Activated naive CD4-positive, alpha-beta T cell treated with anti-CD3 and anti-CD28 coated beads, Interleukin-2, amount 50 U/mL, for 16 hours (primary cell): ENCODE data around the gene METTL22.

ENCODE experiments used
- DNase-seq: peaks from one replicate; pipeline ENCODE4 v3.0.0-alpha.2; 2020

Gene METTL22, protein sequence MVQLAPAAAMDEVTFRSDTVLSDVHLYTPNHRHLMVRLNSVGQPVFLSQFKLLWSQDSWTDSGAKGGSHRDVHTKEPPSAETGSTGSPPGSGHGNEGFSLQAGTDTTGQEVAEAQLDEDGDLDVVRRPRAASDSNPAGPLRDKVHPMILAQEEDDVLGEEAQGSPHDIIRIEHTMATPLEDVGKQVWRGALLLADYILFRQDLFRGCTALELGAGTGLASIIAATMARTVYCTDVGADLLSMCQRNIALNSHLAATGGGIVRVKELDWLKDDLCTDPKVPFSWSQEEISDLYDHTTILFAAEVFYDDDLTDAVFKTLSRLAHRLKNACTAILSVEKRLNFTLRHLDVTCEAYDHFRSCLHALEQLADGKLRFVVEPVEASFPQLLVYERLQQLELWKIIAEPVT

DNA sequence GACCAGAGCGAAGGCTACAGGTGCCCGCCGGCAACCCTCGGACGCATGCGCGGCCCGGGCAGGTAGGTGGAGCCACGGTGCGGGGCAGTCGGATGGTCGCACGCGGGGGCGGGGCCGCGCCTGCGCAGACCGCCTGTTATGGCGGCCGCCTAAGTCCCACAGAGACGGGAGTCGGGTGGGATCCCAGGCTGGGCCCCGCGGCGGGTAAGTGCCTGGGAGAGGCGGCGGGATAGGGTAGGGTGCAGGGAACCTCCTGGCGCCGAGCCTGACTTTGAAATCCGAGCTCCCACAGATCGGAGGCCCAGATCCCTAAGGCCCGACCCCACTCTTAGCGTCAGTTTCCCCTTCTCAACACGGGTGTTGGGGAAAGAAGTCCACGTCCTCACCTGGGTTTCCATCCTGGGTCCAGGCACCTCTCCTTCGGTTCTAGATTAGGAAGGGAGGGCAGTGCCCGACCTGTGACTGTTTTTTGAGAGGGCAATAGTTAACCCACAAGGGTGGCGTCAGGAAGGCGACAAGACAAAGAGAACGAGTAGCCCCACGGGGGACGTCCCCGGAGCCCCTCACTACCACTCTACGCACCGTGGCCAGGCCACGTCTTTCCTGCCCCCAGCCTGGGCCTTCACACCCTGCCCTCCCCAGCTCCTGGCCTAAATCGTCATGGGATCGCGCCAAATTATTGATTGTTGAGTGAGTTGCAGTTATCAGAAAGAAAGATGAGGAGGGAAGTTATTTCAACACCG is at the start of gene METTL22:
TSS of gene METTL22 (plus strand) at position 127 of the 743 bp plus-strand sequence. CDS start 3,968 bp downstream, outside the sequence.
- peak; percentile 94 for DNase-seq

GRCh38 chr16:8572063-8572918 is 49.2 kb upstream of the METTL22 start:
- DNase-seq: no peak

GRCh38 chr16:8572919-8573724 is 48.4 kb upstream of the METTL22 start:
- no peak for DNase-seq

DNA sequence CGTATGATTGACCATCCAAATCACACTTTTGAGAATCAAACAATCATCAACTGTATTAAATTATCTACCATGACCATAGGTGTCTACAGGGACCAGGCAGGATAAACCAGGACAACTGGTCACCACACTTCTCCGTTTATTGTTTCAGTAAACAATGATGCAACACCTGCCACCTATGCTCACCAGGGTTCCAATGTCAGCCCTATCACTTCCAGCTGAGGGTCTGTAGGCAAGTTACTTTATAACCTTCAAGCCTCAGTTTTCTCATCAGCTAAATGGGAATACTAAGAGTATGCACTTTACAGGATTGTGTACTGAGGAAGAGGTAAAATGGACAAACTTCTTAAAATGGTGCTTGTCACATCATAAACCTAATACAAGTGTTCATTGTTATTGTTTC is 46.1 kb upstream of the METTL22 start:
- DNase-seq: no peak

- DNase-seq: no peak
Measured at GRCh38 chr16:8576141-8577004, 45.1 kb upstream of the METTL22 start.

DNA sequence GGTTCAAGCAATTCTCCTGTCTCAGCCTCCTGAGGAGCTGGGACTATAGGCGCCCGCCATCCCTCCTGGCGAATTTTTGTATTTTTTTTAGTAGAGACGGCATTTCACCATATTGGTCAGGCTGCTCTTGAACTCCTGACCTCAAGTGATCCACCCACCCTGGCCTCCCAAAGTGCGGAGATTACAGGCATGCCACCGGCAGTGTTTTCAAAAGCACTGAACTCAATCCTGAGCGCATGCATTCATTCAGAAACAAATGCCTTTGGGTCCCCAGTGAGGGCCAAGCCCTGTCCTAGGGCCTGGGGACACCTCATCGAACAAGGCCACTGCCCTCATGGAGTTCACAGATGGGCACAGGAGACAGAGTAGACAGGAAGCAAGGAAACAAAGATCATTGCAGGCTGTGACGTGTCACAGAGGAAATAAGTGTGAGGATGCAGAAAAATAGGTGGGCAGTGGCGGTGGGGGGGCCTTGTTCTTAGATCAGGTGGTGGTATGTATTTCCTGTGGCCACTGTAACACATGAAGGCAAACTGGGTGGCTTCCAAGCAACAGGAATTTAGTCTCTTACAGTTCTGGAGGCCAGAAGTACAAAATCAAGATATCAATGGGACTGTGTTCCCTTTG is 43.7 kb upstream of the METTL22 start:
- DNase-seq: no peak

DNA sequence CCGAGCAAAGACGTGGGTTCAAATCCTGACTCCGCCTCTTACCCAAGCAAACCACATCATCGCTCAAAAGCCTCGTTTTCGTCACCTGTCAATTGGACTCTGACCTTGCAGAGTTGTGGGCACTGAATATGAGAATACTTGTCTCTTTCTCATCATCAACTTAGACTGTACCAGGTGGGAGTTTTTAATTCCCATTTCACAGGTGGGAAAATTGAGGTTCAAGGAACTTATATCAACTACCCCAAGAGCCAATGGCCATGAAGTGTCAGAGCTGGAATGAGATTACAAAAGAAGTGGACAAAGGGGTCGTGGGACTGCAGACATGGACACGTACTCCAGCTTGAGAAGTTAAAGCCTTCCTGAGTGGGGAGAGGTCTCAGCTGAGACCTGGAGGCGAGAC is 41.9 kb upstream of the METTL22 start:
- DNase-seq: no peak

DNA sequence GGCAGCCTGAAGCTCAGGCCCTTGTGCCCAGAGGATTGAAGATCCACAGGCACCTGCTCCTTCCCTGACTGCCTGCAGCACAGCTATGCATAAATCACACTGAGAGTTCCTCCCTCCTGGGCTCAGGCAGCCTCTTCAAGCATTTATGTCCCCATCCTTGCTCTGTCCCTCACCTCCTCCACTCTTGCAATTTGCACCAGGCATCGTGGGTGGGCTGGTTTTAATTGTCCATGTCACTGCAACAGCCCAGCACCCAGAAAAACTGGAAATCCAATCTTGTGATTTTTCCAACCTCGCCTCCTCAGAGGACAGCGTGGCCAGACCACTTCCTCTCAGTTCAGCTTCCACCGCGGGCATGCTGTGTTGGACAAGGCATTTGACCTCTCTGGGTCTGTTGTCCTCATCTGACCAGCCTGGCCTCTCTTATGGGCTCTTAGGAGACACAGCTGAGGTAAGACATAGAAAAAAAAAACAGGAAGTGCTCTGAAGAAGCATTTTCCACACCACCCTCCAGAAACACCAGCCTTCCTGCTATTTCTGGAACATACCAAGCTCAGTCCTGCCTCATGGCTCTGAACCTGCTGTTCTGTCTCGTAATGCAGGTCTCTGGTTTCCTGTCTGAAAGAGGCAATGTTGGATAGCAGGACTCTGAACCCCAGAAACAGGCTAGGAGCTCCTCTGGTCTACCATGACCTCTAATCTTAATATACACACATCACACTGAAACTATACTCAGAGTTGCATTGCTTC is 39.5 kb upstream of the METTL22 start:
- DNase-seq: no peak

- no peak for DNase-seq
Measured at GRCh38 chr16:8583199-8583598, 38.3 kb upstream of the METTL22 start.

- no peak for DNase-seq
Measured at GRCh38 chr16:8583732-8584131, 37.8 kb upstream of the METTL22 start.

DNA sequence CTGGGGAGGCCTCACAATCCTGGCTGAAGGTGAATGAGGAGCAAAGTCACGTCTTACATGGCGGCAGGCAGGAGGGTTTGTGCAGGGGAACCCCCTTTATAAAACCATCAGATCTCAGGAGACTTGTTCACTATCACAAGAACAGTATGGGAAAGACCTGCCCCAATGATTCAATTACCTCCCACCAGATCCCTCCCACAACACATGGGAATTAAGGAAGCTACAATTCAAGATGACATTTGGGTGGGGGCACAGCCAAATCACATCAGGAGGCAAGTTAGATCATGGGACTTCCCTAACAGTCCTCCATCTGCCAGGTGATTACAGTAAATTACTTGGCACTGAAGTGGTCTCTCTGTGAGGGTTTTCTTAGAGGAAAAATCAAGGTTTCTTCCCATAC is 36.5 kb upstream of the METTL22 start:
- no peak for DNase-seq

- DNase-seq: no peak
Measured at GRCh38 chr16:8585857-8586256, 35.6 kb upstream of the METTL22 start.

DNA sequence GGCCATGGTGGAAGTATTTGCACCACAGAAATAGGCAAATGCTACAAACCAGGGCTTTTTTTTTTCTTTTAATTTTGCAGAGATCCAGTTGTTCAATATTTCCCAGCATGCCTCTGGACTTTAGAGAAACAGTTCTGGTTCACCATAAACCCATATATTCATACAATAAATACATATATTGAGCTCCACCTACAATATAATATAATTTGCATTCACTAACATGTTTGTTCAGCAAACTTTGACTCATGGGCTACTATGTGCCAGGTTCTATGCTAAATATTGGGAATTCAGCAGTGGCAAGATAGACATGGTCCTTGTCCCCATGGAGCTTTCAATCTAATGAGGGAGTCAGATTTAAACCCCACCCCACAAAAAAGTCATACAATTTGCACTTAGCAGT is 34.4 kb upstream of the METTL22 start:
- DNase-seq: no peak

- DNase-seq: no peak
Measured at GRCh38 chr16:8588682-8589056, 32.8 kb upstream of the METTL22 start.

DNA sequence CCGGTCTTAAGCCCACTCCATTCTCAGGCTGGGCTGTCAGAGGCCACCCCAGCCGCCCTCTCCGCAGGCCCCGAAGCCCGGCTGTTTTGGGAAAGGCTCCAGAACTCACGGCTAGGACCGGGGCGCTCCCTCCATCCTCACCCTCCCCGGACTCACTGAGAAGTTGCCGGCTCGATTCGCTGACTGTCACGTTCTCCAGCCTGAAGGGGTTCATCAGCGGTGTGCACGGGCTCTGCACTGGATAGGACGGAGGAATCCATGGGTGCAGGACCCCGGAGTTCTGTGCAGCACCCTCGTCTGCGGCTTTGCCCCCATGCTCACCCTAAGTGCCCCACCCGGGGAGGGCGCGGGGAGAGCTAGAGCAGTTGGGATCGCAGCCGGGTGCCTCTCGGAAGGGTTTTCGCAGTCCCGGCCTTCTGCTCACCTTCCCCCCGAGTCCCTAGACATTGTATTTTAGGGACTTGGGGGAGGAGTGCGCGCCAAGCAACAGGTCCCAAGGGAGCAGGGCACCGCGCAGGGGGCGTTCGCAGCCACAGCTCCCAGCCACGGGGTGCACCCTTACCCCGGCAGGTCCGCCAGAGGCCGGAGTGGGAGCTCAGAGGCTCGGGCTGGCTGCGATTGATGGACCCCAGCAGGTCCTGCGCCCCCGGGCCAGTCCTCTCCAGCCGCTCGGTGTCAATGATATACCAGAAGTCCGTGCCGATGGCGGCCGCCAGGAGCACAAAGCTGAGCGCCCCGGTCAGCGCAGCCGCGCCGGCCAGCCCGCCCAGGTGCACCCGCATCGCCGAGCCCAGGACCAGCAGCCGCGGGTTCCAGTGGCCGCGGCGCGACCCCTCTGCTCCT is 32.2 kb upstream of the METTL22 start:
- DNase-seq: no peak

DNA sequence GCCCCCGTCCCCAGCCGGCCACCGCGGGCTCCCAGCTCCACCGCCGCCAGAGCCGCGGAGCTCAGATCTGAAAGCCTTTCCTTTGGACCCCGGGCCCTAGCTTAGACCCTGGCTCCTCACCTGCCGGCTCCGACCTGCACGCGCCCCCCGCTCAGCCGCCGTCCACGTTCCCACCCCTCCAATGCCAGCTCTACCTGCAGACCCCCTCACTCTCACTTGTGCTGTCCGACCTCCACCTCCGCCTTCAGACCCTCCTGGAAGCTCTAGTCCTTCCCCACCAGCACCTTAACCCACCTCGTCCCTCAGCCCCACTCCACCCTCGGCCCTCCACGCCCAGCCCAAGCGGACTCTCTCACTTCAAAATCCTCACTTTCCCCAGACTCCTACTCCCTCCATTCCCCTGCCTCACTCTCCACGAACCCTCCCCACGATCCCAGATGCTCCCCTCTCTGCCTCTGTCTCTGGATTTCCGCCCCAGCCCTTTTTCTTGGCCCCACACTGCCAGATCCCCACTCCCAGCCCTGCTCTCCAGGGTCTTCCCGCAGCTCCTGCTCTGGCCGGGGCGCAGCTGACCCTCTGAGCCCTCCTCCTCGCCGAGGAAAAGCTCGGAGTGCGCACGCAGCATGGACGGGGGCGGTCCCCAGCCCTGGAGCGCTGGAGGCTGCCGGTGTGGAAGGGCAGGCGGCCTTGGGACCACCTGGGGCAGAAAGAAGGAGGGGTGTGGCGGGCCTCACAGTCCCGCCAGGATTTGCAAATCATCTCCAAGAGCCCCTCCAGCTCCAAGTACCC is 31.4 kb upstream of the METTL22 start, which contains the start of gene TMEM114:
TSS of gene TMEM114 (minus strand) at position 612 of the 789 bp plus-strand sequence. CDS start 673 bp downstream, outside the sequence.
- no peak for DNase-seq

GRCh38 chr16:8590811-8591210 is 30.7 kb upstream of the METTL22 start:
- no peak for DNase-seq

DNA sequence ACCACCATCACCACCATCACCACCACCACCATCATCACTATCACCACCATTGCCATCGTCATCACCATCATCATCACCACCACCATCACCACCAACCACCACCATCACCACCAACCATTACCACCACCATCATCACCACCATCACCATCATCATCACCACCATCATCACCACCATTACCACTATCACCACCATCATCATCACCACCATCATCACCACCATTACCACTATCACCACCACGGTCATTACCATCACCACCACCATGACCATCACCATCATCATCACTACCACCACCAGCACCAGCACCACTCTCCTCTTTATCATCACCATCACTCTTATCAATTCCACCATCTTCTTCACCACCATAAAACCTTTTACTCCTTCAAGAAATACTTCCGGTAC is 30.0 kb upstream of the METTL22 start:
- no peak for DNase-seq
